Activated CD4-positive, alpha-beta T cell treated with anti-CD3 and anti-CD28 coated beads, Interleukin-2, amount 50 U/mL, for 1 hour (primary cell): Measurements from ENCODE around the gene ZNF169.
"Not testable (repeated sequence)": the region's sequence is repeated elsewhere in the genome, so short reads cannot be mapped to it uniquely, and the experiment has no call there.

ENCODE experiments used
- DNase-seq: peaks from one replicate; pipeline ENCODE4 v3.0.0-alpha.2; 2020

The ZNF169 gene

GRCh38 chr9:94259077-94259862 is at the start of gene ZNF169:
ZNF169 (plus strand) TSS chr9:94259298; CDS start chr9:94278813, 19,515 bp downstream.
- DNase-seq, result peak; percentile 85

GRCh38 chr9:94210616-94211603 is 48.2 kb upstream of the ZNF169 start:
- no peak for DNase-seq

- DNase-seq, result no peak
These were observed 47.0 kb upstream of the ZNF169 start for GRCh38 chr9:94212091-94212490.

- no peak for DNase-seq
These were observed 46.6 kb upstream of the ZNF169 start for GRCh38 chr9:94212531-94212930.

GRCh38 chr9:94213511-94214124 is 45.5 kb upstream of the ZNF169 start:
- DNase-seq, result peak; percentile 65

- DNase-seq, result no peak
These were observed 36.2 kb upstream of the ZNF169 start for GRCh38 chr9:94222870-94223269.

GRCh38 chr9:94225413-94225812 is 33.7 kb upstream of the ZNF169 start:
- not testable (repeated sequence) for DNase-seq

GRCh38 chr9:94228616-94229015 is 30.5 kb upstream of the ZNF169 start:
- no peak for DNase-seq

- DNase-seq, result no peak
These were observed 26.7 kb upstream of the ZNF169 start for GRCh38 chr9:94232428-94232827.

GRCh38 chr9:94241098-94241497 is 18.0 kb upstream of the ZNF169 start:
- not testable (repeated sequence) for DNase-seq

- no peak for DNase-seq
These were observed 13.4 kb upstream of the ZNF169 start for GRCh38 chr9:94245651-94246050.

GRCh38 chr9:94250456-94250855 is 8.6 kb upstream of the ZNF169 start:
- no peak for DNase-seq

- no peak for DNase-seq
These were observed 3.1 kb upstream of the ZNF169 start for GRCh38 chr9:94256007-94256406.

GRCh38 chr9:94265626-94266402 is 6.7 kb downstream of the ZNF169 start:
- DNase-seq, result not testable (repeated sequence)

- no peak for DNase-seq
These were observed 10.2 kb downstream of the ZNF169 start for GRCh38 chr9:94269264-94269663.

GRCh38 chr9:94270009-94270408 is 10.9 kb downstream of the ZNF169 start:
- no peak for DNase-seq

- DNase-seq, result not testable (repeated sequence)
These were observed 17.9 kb downstream of the ZNF169 start for GRCh38 chr9:94277029-94277428.

- DNase-seq, result no peak
These were observed 18.9 kb downstream of the ZNF169 start for GRCh38 chr9:94277885-94278536.

- no peak for DNase-seq
These were observed 21.4 kb downstream of the ZNF169 start for GRCh38 chr9:94280409-94280989.

- DNase-seq, result no peak
These were observed 22.0 kb downstream of the ZNF169 start for GRCh38 chr9:94281101-94281500.

GRCh38 chr9:94286116-94286515 is 27.0 kb downstream of the ZNF169 start:
- DNase-seq, result no peak
